PC-9 (cell line): ENCODE measurements around the gene TCF12.

Experiments used
- EZH2 ChIP-seq: fragments of 200-600 bp; sonication (generic); IDR thresholded peaks from 2 replicates; pipeline ENCODE4 v1.8.0; 2017; ENCODE audit warnings: antibody characterized with exemption, low read depth
- TF ChIP-seq, protein P1 (sequence below): fragments of 200-600 bp; sonication (generic); conservative IDR thresholded peaks from 2 replicates; pipeline ENCODE4 v1.6.1; 2017; ENCODE audit warnings: mixed run types, antibody characterized with exemption, mild to moderate bottlenecking, moderate library complexity

DNA sequence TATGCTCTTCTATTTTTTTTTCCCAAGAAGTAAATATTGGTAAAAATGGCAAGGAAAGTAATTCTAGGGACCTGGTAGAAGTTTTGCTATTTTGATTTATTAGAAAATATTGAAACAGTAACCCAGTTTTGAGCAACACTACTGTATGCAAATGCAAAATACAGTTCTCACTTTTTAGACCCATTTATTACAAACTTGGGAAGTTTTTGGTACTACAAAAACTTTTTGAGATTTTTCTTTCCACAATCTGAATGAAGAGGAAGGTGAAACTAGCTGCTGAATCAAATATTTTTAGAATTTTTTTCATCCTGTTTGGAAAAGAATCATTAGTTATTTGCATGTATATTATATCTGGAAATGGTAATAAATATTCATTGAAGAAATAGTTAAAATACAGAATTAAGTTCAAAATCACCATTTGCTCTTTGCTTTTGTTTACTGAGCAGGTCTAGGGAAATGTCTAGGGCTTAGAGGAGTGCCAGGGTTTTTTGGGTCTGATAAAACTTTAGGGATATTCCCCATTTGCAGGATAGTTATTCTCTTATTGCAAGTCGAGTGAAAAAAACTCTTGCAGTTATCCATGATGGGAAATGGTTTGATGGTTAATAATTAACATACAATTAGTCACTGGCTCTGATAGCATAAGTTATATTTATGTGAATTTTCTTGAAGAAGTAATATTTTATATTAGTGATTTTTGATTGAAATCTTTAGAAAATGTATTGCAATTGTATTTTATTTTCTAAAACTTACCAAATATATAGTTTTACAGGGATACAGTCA lies 47.0 kb downstream of the TCF12 start:
- TF ChIP-seq, protein P1, sequence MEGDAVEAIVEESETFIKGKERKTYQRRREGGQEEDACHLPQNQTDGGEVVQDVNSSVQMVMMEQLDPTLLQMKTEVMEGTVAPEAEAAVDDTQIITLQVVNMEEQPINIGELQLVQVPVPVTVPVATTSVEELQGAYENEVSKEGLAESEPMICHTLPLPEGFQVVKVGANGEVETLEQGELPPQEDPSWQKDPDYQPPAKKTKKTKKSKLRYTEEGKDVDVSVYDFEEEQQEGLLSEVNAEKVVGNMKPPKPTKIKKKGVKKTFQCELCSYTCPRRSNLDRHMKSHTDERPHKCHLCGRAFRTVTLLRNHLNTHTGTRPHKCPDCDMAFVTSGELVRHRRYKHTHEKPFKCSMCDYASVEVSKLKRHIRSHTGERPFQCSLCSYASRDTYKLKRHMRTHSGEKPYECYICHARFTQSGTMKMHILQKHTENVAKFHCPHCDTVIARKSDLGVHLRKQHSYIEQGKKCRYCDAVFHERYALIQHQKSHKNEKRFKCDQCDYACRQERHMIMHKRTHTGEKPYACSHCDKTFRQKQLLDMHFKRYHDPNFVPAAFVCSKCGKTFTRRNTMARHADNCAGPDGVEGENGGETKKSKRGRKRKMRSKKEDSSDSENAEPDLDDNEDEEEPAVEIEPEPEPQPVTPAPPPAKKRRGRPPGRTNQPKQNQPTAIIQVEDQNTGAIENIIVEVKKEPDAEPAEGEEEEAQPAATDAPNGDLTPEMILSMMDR = no peak
- TF ChIP-seq EZH2 = no peak
